Stimulated activated CD4-positive, alpha-beta T cell treated with anti-CD3 and anti-CD28 coated beads, TNF-alpha, amount 100 ng/mL, for 24 hours (primary cell): ENCODE results near the gene GARNL3.

ENCODE experiments used
- DNase-seq, 3 experiments: peaks; one replicate each; pipeline ENCODE4 v3.0.0-alpha.2; 2020; ENCODE audit warnings: low read depth in 3 of 3

Gene GARNL3

DNA sequence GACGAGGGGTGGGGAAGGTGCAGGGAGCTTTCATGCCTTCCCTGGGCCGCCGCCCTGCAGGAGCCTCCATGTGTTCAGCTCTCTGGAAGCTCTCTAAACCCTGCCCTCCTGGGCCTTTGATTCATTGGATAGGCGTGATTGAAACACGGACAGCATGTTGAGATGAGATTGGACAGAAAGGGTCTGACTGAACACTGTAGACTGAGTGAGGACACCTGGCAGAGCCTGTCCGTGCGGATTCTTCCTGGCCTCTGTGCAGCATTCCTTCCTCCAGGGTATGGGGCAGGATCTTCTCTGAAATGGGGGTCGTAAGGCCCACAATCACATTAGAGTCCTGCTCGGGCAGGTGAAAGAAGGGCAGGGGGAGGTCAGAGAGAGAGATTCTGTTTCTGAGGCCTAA is 173.8 kb downstream of the GARNL3 start:
- no peak for DNase-seq
